Upper lobe of left lung (tissue), 6 donors: Measurements from ENCODE around the gene ATAD2B. TPM values are rescaled to one million over a fixed set of nuclear protein-coding genes. Genes with fewer than 3 reads are reported as not detected.
A peak's percentile ranks its signal among the peaks of the same experiment; 100 is the strongest.
"Not testable (repeated sequence)": the region's sequence is repeated elsewhere in the genome, so short reads cannot be mapped to it uniquely, and the experiment has no call there.

Experiments
- ATAC-seq, 2 donors: fragments of 200-7000 bp; cut with Tn5 transposase; one replicate each; pipeline ENCODE4 v1.9.1; 2022; ENCODE audit warnings: mild to moderate bottlenecking in 2 of 2, moderate library complexity in 2 of 2; ENCODE audit not compliant: low FRiP score in 2 of 2
- DNase-seq, 2 donors: peaks; one replicate each; pipeline ENCODE4 v3.0.0-alpha.2; 2019 to 2020
- H3K27ac ChIP-seq, 4 donors: fragments of 200-600 bp; sonication (generic); one replicate each; pipeline ENCODE4 v1.5.1; 2016 to 2019
- H3K27me3 ChIP-seq, 4 donors: fragments of 200-600 bp; sonication (generic); one replicate each; pipeline ENCODE4 v1.5.1; 2017 to 2019
- H3K36me3 ChIP-seq, 4 donors: fragments of 200-600 bp; sonication (generic); one replicate each; pipeline ENCODE4 v1.5.1; 2016 to 2019
- H3K4me1 ChIP-seq, 4 donors: fragments of 200-600 bp; sonication (generic); one replicate each; pipeline ENCODE4 v1.5.1; 2018 to 2019
- H3K4me3 ChIP-seq, 4 donors: fragments of 200-600 bp; sonication (generic); one replicate each; pipeline ENCODE4 v1.5.1; 2017 to 2019; ENCODE audit warnings: mild to moderate bottlenecking in 2 of 4, moderate library complexity in 1 of 4
- H3K9me3 ChIP-seq, 4 donors: fragments of 200-600 bp; sonication (generic); one replicate each; pipeline ENCODE4 v1.5.1; 2018 to 2019
- EP300 ChIP-seq, 4 donors: sonication (generic); formaldehyde crosslinking; IDR thresholded peaks; one replicate each; pipeline ENCODE4 v1.5.1; 2017; ENCODE audit warnings: antibody characterized with exemption in 4 of 4, control low read depth in 2 of 4
- POLR2A ChIP-seq, 4 donors: fragments of 450-650 bp; IDR thresholded peaks; one replicate each; pipeline ENCODE4 v1.5.1; 2016 to 2017; ENCODE audit warnings: antibody characterized with exemption in 4 of 4, mild to moderate bottlenecking in 2 of 4
- POLR2AphosphoS5 ChIP-seq, 2 donors: sonication (generic); formaldehyde crosslinking; IDR thresholded peaks; one replicate each; pipeline ENCODE4 v1.5.1; 2017; ENCODE audit warnings: antibody characterized with exemption in 2 of 2
- WGBS, 2 donors: methylation state at CpG; one replicate each; pipeline ENCODE4 v1.1.5; 2017 to 2018; 5-methylcytosine and 5-hydroxymethylcytosine counted together
- total RNA-seq, 6 donors: library from RNA; depleted of rRNA in 4 of 6; stranded (reverse); fragments of >200 nt in 4 of 6; gene quantifications; one replicate each; pipeline versions ENCODE4 v1.1.0 to v1.2.1, GENCODE V29; 2016 to 2021
- TF ChIP-seq, protein P1 (sequence below), 6 experiments: fragments of 450-650 bp in 4 of 6; fragments of 200-600 bp in 2 of 6; sonication (generic) in 2 of 6; IDR thresholded peaks; one replicate each; pipeline ENCODE4 v1.5.1; 2016 to 2019; ENCODE audit warnings: antibody characterized with exemption in 6 of 6
- donor health status: DM: no; HTN: no; CAD: no; lungs with moderate emphysema.
- donor health status: DM: no; HTN: yes; CAD: no; lungs with severe emphysema.

Gene ATAD2B
- total RNA-seq = 10 to 100 TPM; 17.8 to 51.3 (median 25.3) TPM

DNA sequence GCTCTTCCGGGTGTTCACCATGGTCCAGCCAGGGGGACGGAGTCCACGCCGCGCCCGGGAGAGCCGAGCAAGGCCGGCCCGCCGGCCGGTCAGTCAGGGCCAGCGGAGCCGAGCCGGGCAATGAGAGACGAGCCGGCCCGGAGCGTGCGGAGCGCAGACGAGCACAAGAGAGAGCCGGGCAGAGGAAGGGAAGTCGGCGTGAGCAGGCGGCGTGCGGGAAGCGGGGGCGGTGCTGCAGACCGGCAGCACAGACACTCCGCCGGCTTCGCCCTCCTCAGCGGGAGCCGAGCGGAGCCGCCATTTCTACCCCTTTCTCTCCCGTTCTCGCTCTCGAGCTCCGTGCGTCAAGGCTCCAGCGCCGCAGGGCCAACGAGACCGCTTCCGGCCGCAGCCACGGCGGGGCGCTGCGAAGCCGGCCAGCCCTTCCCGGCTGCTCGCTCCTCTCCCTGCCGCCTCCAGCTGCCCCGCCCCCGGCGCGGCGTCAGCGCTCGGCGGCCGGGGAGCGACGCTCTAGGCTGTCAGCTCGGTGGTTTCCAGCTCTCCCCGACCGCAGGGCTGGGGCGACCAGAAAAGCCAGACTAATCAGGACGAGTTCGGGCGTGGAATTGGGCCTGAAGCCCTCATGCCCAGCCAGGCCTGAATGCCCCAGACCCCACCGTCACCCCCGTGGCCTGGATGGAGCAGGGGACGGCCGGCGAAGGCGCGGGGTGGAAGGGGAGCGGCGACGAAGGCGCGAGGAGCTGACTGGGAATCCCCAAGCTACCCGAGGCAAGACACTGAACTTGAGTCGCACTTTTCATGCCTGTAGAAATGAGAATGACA, at the start of gene ATAD2B:
TSS of gene ATAD2B (minus strand) at position 374 of the 822 bp plus-strand sequence. CDS start at position 21, 353 bp downstream.
- Histone ChIP-seq H3K27ac (peak within 1 kb of the TSS; percentile 97 to 99 (median 98)), H3K9me3 (no peaks in the 10 kb centered on the region), H3K4me1 (peaks cover 22 to 35% (median 27%) of the 10 kb centered on the region in 4 donors), H3K27me3 (no peaks in the 10 kb centered on the region), H3K4me3 (peak within 1 kb of the TSS; percentile 68 to 88 (median 76)), H3K36me3 (no peaks in the 10 kb centered on the region)
- TF ChIP-seq POLR2AphosphoS5 (IDR thresholded peaks at IDR 0.05) (peak; percentile 84 to 90), EP300 (IDR thresholded peaks at IDR 0.05) (no peak), POLR2A (IDR thresholded peaks at IDR 0.05) (peak in 3 of 4 donors; percentile 51 to 91 (median 87))
- TF ChIP-seq, protein P1, sequence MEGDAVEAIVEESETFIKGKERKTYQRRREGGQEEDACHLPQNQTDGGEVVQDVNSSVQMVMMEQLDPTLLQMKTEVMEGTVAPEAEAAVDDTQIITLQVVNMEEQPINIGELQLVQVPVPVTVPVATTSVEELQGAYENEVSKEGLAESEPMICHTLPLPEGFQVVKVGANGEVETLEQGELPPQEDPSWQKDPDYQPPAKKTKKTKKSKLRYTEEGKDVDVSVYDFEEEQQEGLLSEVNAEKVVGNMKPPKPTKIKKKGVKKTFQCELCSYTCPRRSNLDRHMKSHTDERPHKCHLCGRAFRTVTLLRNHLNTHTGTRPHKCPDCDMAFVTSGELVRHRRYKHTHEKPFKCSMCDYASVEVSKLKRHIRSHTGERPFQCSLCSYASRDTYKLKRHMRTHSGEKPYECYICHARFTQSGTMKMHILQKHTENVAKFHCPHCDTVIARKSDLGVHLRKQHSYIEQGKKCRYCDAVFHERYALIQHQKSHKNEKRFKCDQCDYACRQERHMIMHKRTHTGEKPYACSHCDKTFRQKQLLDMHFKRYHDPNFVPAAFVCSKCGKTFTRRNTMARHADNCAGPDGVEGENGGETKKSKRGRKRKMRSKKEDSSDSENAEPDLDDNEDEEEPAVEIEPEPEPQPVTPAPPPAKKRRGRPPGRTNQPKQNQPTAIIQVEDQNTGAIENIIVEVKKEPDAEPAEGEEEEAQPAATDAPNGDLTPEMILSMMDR (IDR thresholded peaks at IDR 0.05) = peak; percentile 81 to 98 (median 96)
- WGBS, 2 donors = 1% methylated on average over 19 to 30 of the region's 88 CpGs
- ATAC-seq = peak; percentile 97 to 98
- peak; percentile 92 to 99 for DNase-seq

DNA sequence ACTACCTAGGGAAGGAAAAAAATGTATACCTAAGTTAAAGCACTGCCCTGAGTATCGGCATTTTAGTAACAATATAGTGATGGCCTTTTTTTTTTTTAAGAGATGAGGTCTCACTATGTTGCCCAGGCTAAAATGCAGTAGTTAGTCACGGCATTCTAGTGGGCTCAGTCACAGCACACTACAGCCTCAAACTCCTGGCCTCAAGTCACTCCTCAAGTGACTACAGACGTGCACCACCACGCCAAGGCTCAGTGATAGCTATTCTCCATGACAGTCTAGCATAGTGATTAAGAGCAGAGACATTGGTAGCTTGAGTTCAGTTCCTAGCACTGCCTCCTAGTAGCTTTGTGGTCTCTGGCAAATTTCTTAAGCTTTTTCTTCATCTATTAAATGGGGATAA, 40.9 kb upstream of the ATAD2B start:
- WGBS, 2 donors = 97 to 99% methylated on average over 4 of the region's 4 CpGs
- H3K4me3 ChIP-seq = no peak overlapping the region
- H3K9me3 ChIP-seq = no peaks in the 10 kb centered on the region
- DNase-seq (no peak), ATAC-seq (no peak)
- H3K27me3 ChIP-seq = no peaks in the 10 kb centered on the region
- H3K36me3 ChIP-seq = peaks cover 0 to 16% (median 6%) of the 10 kb centered on the region in 4 donors
- no peak overlapping the region for H3K27ac ChIP-seq
- TF ChIP-seq POLR2AphosphoS5 (IDR thresholded peaks at IDR 0.05) (no peak), POLR2A (IDR thresholded peaks at IDR 0.05) (no peak), EP300 (IDR thresholded peaks at IDR 0.05) (no peak)
- TF ChIP-seq, protein P1 (IDR thresholded peaks at IDR 0.05) = no peak
- H3K4me1 ChIP-seq = no peaks in the 10 kb centered on the region

DNA sequence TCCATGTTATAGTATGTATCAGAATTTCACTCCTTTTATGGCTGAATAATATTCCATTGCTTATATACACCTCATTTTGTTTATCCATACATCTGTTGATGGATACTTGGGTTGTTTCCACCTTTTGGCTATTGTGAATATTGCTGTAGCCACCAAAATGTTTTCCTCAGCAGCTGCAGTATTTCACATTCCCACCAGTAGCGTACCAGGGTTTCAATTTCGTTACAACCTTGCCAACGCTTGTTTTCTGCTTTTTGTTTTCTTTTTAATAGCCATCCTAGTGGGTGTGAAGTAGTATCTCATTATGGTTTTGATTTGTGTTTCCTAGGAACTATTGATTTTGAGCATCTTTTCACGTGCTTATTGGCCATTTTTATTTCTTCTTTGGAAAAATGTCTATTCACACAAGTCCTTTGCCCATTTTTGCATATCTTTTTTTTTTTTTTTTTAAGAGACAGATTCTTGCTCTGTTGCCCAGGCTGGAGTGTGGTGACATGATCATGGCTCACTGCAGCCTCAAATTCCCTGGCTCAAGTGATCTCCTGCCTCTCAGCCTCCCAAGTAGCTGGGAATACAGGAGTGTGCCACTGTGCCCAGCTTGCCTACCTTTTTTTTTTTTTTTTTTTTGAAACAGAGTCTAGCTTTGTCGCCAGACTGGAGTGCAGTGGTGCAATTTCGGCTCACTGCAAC, 27.5 kb upstream of the ATAD2B start:
- Histone ChIP-seq H3K4me1 (no peaks in the 10 kb centered on the region), H3K9me3 (no peaks in the 10 kb centered on the region), H3K27me3 (no peaks in the 10 kb centered on the region), H3K4me3 (peak overlapping the region in 1 of 4 donors; percentile 18), H3K36me3 (peaks cover 0 to 5% (median 0%) of the 10 kb centered on the region in 4 donors), H3K27ac (no peak overlapping the region)
- TF ChIP-seq POLR2AphosphoS5 (IDR thresholded peaks at IDR 0.05) = no peak
- TF ChIP-seq, protein P1 (IDR thresholded peaks at IDR 0.05) = peak in 2 of 6 experiments; percentile 9 to 17
- WGBS, 2 donors = 81 to 84% methylated on average over 5 to 6 of the region's 6 CpGs
- DNase-seq (no peak), ATAC-seq (no peak)

DNA sequence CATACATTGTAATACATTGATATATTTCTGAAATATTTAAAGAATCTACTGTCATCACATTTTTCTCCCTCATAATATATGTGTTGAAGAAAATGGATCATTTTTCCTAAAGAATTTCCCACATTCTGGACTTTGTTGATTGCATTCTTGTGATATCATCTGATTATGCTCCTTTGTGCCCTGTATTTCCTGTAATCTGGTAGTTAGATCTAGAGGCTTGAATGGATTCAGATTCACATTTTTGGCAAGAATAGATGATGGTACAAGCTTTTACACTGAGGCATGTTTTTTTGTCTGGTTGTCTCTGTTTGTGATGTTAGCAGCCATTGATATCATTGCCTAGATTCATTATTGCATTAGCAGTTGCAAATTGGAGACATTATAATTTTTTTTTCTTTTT, 26.7 kb upstream of the ATAD2B start:
- no peak for DNase-seq
- no peaks in the 10 kb centered on the region for H3K9me3 ChIP-seq
- H3K4me1 ChIP-seq = no peaks in the 10 kb centered on the region
- no peaks in the 10 kb centered on the region for H3K36me3 ChIP-seq
- H3K27ac ChIP-seq = no peak overlapping the region
- H3K4me3 ChIP-seq = no peak overlapping the region
- H3K27me3 ChIP-seq = no peaks in the 10 kb centered on the region
- TF ChIP-seq EP300 (IDR thresholded peaks at IDR 0.05) = no peak
- TF ChIP-seq, protein P1 (IDR thresholded peaks at IDR 0.05) = no peak
- no peak for TF ChIP-seq POLR2A (IDR thresholded peaks at IDR 0.05)
- TF ChIP-seq POLR2AphosphoS5 (IDR thresholded peaks at IDR 0.05) = no peak
- ATAC-seq = no peak

DNA sequence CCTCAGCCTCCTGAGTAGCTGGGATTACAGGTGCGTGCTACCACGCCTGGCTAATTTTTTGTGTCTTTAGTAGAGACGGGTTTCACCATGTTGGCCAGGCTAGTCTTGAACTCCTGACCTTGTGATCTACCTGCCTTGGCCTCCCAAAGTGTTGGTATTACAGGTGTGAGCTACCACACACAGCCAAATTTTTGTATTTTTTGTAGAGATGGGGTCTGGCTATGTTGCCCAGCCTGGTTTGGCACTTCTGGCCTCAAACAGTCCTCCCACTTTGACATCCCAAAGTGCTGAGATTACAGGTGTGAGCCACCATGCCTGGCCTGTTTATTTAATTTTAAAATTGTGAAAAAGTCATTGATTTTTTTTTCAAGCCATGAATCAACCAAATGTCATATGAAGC, 25.6 kb upstream of the ATAD2B start:
- ATAC-seq, H3K27ac ChIP-seq, H3K36me3 ChIP-seq, DNase-seq, H3K4me3 ChIP-seq, H3K9me3 ChIP-seq, H3K4me1 ChIP-seq, H3K27me3 ChIP-seq: not testable (repeated sequence)
- 96 to 100% methylated on average over 3 of the region's 3 CpGs for WGBS, 2 donors
